ENCODE data around the gene ATXN10.

Gene ATXN10

GRCh38 chr22:45784357-45785277, 113.0 kb downstream of the ATXN10 start:
- Histone ChIP-seq H2AK5ac (ENCODE audit: low read length, severe bottlenecking) (peak overlapping the region; percentile 50), H2AFZ (ENCODE audit: low read depth, low read length) (no peak overlapping the region), H3K18ac (ENCODE audit: low read depth in 1 of 2, low read length in 2 of 2) (no peak overlapping the region), H3K9me3 (ENCODE audit: control insufficient read depth, low read length) (no peaks in the 10 kb centered on the region), H3K14ac (ENCODE audit: low read length in 2 of 2) (no peak overlapping the region), H3K23ac (ENCODE audit: low read length in 2 of 2) (no peak overlapping the region), H2BK12ac (ENCODE audit: low read length in 2 of 2) (no peak overlapping the region), H4K91ac (ENCODE audit: low read length) (no peak overlapping the region), H3K4ac (ENCODE audit: low read depth in 1 of 2, low read length in 2 of 2) (no peak overlapping the region), H2BK120ac (ENCODE audit: low read depth, low read length) (no peak overlapping the region), H2BK5ac (ENCODE audit: low read depth, low read length, poor library complexity, severe bottlenecking) (peak overlapping the region; percentile 49), H3K36me3 (ENCODE audit: control insufficient read depth in 1 of 2, insufficient read depth in 2 of 2, low read depth in 1 of 2, low read length in 2 of 2) (peaks cover 3 to 11% of the 10 kb centered on the region in 2 experiments), H3K4me3 (ENCODE audit: insufficient read depth in 1 of 2, low read depth in 1 of 2, low read length in 2 of 2) (no peak overlapping the region), H3K27me3 (ENCODE audit: control insufficient read depth in 1 of 2, insufficient read depth in 1 of 2, low read length in 2 of 2) (no peaks in the 10 kb centered on the region), H3K9ac (ENCODE audit: low read length) (no peak overlapping the region), H3K4me2 (ENCODE audit: low read length, poor library complexity, severe bottlenecking) (peak overlapping the region; percentile 24), H3K79me1 (replicated peaks; ENCODE audit: low read length, poor library complexity, severe bottlenecking) (peaks cover 32% of the 10 kb centered on the region), H4K8ac (ENCODE audit: low read length) (no peak overlapping the region), H3K27ac (ENCODE audit: low read length, poor library complexity, severe bottlenecking) (peak overlapping the region; percentile 78), H3K4me1 (ENCODE audit: control insufficient read depth, insufficient read depth, low read depth, low read length) (peaks cover 34% of the 10 kb centered on the region), H2BK15ac (ENCODE audit: low read depth, poor library complexity, severe bottlenecking) (no peak overlapping the region)
- WGBS = 91% methylated on average over 11 of the region's 12 CpGs
- no peak for DNase-seq

- peaks cover 31% of the 10 kb centered on the region for H3K4me1 ChIP-seq (ENCODE audit: control insufficient read depth, insufficient read depth, low read depth, low read length)
- H3K9me3 ChIP-seq (ENCODE audit: control insufficient read depth, low read length) = no peaks in the 10 kb centered on the region
- H3K79me1 ChIP-seq (replicated peaks; ENCODE audit: low read length, poor library complexity, severe bottlenecking) = peaks cover 34% of the 10 kb centered on the region
- no peak overlapping the region for H4K91ac ChIP-seq (ENCODE audit: low read length)
- DNase-seq = no peak
- H2BK5ac ChIP-seq (ENCODE audit: low read depth, low read length, poor library complexity, severe bottlenecking) = no peak overlapping the region
- peak overlapping the region; percentile 78 for H3K27ac ChIP-seq (ENCODE audit: low read length, poor library complexity, severe bottlenecking)
- H3K4me2 ChIP-seq (ENCODE audit: low read length, poor library complexity, severe bottlenecking) = no peak overlapping the region
- H3K9ac ChIP-seq (ENCODE audit: low read length) = no peak overlapping the region
- H2BK12ac ChIP-seq (ENCODE audit: low read length in 2 of 2) = no peak overlapping the region
- H2AFZ ChIP-seq (ENCODE audit: low read depth, low read length) = no peak overlapping the region
- no peak overlapping the region for H3K4me3 ChIP-seq (ENCODE audit: insufficient read depth in 1 of 2, low read depth in 1 of 2, low read length in 2 of 2)
- H4K8ac ChIP-seq (ENCODE audit: low read length) = no peak overlapping the region
- H3K4ac ChIP-seq (ENCODE audit: low read depth in 1 of 2, low read length in 2 of 2) = no peak overlapping the region
- H2BK15ac ChIP-seq (ENCODE audit: low read depth, poor library complexity, severe bottlenecking) = no peak overlapping the region
- no peak overlapping the region for H3K23ac ChIP-seq (ENCODE audit: low read length in 2 of 2)
- no peaks in the 10 kb centered on the region for H3K27me3 ChIP-seq (ENCODE audit: control insufficient read depth in 1 of 2, insufficient read depth in 1 of 2, low read length in 2 of 2)
- H2BK120ac ChIP-seq (ENCODE audit: low read depth, low read length) = no peak overlapping the region
- peak overlapping the region; percentile 14 for H2AK5ac ChIP-seq (ENCODE audit: low read length, severe bottlenecking)
- H3K14ac ChIP-seq (ENCODE audit: low read length in 2 of 2) = no peak overlapping the region
- WGBS = 97% methylated on average over 7 of the region's 8 CpGs
- peaks cover 3 to 9% of the 10 kb centered on the region in 2 experiments for H3K36me3 ChIP-seq (ENCODE audit: control insufficient read depth in 1 of 2, insufficient read depth in 2 of 2, low read depth in 1 of 2, low read length in 2 of 2)
- no peak overlapping the region for H3K18ac ChIP-seq (ENCODE audit: low read depth in 1 of 2, low read length in 2 of 2)
Observed at GRCh38 chr22:45785458-45785857, 113.8 kb downstream of the ATXN10 start.

GRCh38 chr22:45786726-45787125, 115.1 kb downstream of the ATXN10 start:
- WGBS = 39% methylated on average over 2 of the region's 2 CpGs
- Histone ChIP-seq H3K23ac (ENCODE audit: low read length in 2 of 2) (no peak overlapping the region), H4K8ac (ENCODE audit: low read length) (no peak overlapping the region), H3K4ac (ENCODE audit: low read depth in 1 of 2, low read length in 2 of 2) (no peak overlapping the region), H3K4me1 (ENCODE audit: control insufficient read depth, insufficient read depth, low read depth, low read length) (peaks cover 27% of the 10 kb centered on the region), H2BK5ac (ENCODE audit: low read depth, low read length, poor library complexity, severe bottlenecking) (no peak overlapping the region), H3K4me2 (ENCODE audit: low read length, poor library complexity, severe bottlenecking) (no peak overlapping the region), H3K9me3 (ENCODE audit: control insufficient read depth, low read length) (no peaks in the 10 kb centered on the region), H3K4me3 (ENCODE audit: insufficient read depth in 1 of 2, low read depth in 1 of 2, low read length in 2 of 2) (no peak overlapping the region), H2BK12ac (ENCODE audit: low read length in 2 of 2) (no peak overlapping the region), H4K91ac (ENCODE audit: low read length) (no peak overlapping the region), H2BK15ac (ENCODE audit: low read depth, poor library complexity, severe bottlenecking) (no peak overlapping the region), H3K27me3 (ENCODE audit: control insufficient read depth in 1 of 2, insufficient read depth in 1 of 2, low read length in 2 of 2) (no peaks in the 10 kb centered on the region), H2AK5ac (ENCODE audit: low read length, severe bottlenecking) (no peak overlapping the region), H3K18ac (ENCODE audit: low read depth in 1 of 2, low read length in 2 of 2) (no peak overlapping the region), H3K79me1 (replicated peaks; ENCODE audit: low read length, poor library complexity, severe bottlenecking) (peaks cover 27% of the 10 kb centered on the region), H3K27ac (ENCODE audit: low read length, poor library complexity, severe bottlenecking) (peak overlapping the region; percentile 14), H2BK120ac (ENCODE audit: low read depth, low read length) (no peak overlapping the region), H2AFZ (ENCODE audit: low read depth, low read length) (no peak overlapping the region), H3K36me3 (ENCODE audit: control insufficient read depth in 1 of 2, insufficient read depth in 2 of 2, low read depth in 1 of 2, low read length in 2 of 2) (peaks cover 3 to 6% of the 10 kb centered on the region in 2 experiments), H3K9ac (ENCODE audit: low read length) (no peak overlapping the region), H3K14ac (ENCODE audit: low read length in 2 of 2) (no peak overlapping the region)
- no peak for DNase-seq

- Histone ChIP-seq H3K23ac (ENCODE audit: low read length in 2 of 2) (no peak overlapping the region), H3K9ac (ENCODE audit: low read length) (no peak overlapping the region)
Observed at GRCh38 chr22:45787759-45788158, 116.1 kb downstream of the ATXN10 start.

More at GRCh38 chr22:45787759-45788158, 116.1 kb downstream of the ATXN10 start:
- Histone ChIP-seq H3K27ac (ENCODE audit: low read length, poor library complexity, severe bottlenecking) (peak overlapping the region; percentile 43), H3K18ac (ENCODE audit: low read depth in 1 of 2, low read length in 2 of 2) (no peak overlapping the region), H2BK5ac (ENCODE audit: low read depth, low read length, poor library complexity, severe bottlenecking) (no peak overlapping the region), H3K4me2 (ENCODE audit: low read length, poor library complexity, severe bottlenecking) (no peak overlapping the region), H3K14ac (ENCODE audit: low read length in 2 of 2) (no peak overlapping the region), H4K91ac (ENCODE audit: low read length) (no peak overlapping the region), H3K4ac (ENCODE audit: low read depth in 1 of 2, low read length in 2 of 2) (no peak overlapping the region), H2BK12ac (ENCODE audit: low read length in 2 of 2) (no peak overlapping the region), H3K79me1 (replicated peaks; ENCODE audit: low read length, poor library complexity, severe bottlenecking) (peaks cover 26% of the 10 kb centered on the region), H2BK15ac (ENCODE audit: low read depth, poor library complexity, severe bottlenecking) (no peak overlapping the region), H2AK5ac (ENCODE audit: low read length, severe bottlenecking) (peak overlapping the region; percentile 67), H3K4me1 (ENCODE audit: control insufficient read depth, insufficient read depth, low read depth, low read length) (peaks cover 27% of the 10 kb centered on the region), H3K36me3 (ENCODE audit: control insufficient read depth in 1 of 2, insufficient read depth in 2 of 2, low read depth in 1 of 2, low read length in 2 of 2) (peaks cover 4 to 6% of the 10 kb centered on the region in 2 experiments), H2BK120ac (ENCODE audit: low read depth, low read length) (no peak overlapping the region), H4K8ac (ENCODE audit: low read length) (no peak overlapping the region), H3K27me3 (ENCODE audit: control insufficient read depth in 1 of 2, insufficient read depth in 1 of 2, low read length in 2 of 2) (no peaks in the 10 kb centered on the region), H2AFZ (ENCODE audit: low read depth, low read length) (no peak overlapping the region), H3K9me3 (ENCODE audit: control insufficient read depth, low read length) (no peaks in the 10 kb centered on the region), H3K4me3 (ENCODE audit: insufficient read depth in 1 of 2, low read depth in 1 of 2, low read length in 2 of 2) (no peak overlapping the region)
- no peak for DNase-seq
- WGBS = 88% methylated on average over 1 of the region's 2 CpGs
